ENCODE data around the gene PATZ1.
"Not testable (repeated sequence)": the region's sequence is repeated elsewhere in the genome, so short reads cannot be mapped to it uniquely, and the experiment has no call there.

DNA sequence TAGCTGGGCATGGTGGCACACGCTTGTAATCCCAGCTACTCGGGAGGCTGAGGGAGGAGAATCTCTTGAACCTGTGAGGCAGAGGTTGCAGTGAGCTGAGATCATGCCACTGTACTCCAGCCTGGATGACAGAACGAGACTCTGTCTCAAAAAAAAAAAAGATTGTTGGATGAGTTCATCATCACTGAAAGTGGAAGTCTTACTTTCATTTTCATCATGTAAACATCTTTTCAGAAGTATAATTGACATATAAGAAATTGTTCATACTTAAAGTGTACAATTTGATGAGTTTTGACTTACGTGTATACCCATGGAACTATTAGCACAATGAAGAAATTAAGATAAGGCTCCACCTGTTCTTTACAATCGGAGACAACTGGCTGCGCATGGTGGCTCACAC, 32.5 kb upstream of the PATZ1 start:
- not testable (repeated sequence) for TF ChIP-seq EZH2 (IDR thresholded peaks at IDR 0.05; ENCODE audit: insufficient read depth, poor library complexity, severe bottlenecking); EZH2phosphoT487 (IDR thresholded peaks at IDR 0.05; ENCODE audit: insufficient read depth, low read depth)
